ENCODE results near the gene B3GALT6.

The B3GALT6 gene

DNA sequence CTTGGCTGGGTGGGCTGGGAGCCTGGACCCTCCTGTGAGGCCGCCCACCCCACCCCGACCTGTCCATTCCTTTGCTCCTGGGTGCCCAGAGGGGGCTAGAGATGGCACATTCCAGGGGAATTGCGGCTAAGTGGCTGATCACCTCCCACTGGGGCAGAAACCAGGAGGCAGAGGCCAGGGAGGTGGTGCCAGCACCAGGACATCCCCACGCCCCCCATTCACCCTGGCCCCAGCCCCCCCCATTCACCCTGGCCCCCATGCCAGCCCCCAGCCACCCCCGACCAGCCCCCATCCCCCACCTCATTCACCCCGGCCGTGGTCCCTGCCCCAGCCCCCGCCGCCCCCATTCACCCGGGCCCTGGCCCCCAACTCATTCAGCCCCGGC lies 8.3 kb downstream of the B3GALT6 start:
- no peak overlapping the region for H3K27ac ChIP-seq
- no peak for TF ChIP-seq ZFX (IDR thresholded peaks at IDR 0.05; ENCODE audit: borderline replicate concordance)
- TF ChIP-seq, protein P1, sequence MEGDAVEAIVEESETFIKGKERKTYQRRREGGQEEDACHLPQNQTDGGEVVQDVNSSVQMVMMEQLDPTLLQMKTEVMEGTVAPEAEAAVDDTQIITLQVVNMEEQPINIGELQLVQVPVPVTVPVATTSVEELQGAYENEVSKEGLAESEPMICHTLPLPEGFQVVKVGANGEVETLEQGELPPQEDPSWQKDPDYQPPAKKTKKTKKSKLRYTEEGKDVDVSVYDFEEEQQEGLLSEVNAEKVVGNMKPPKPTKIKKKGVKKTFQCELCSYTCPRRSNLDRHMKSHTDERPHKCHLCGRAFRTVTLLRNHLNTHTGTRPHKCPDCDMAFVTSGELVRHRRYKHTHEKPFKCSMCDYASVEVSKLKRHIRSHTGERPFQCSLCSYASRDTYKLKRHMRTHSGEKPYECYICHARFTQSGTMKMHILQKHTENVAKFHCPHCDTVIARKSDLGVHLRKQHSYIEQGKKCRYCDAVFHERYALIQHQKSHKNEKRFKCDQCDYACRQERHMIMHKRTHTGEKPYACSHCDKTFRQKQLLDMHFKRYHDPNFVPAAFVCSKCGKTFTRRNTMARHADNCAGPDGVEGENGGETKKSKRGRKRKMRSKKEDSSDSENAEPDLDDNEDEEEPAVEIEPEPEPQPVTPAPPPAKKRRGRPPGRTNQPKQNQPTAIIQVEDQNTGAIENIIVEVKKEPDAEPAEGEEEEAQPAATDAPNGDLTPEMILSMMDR (IDR thresholded peaks at IDR 0.05) = no peak

DNA sequence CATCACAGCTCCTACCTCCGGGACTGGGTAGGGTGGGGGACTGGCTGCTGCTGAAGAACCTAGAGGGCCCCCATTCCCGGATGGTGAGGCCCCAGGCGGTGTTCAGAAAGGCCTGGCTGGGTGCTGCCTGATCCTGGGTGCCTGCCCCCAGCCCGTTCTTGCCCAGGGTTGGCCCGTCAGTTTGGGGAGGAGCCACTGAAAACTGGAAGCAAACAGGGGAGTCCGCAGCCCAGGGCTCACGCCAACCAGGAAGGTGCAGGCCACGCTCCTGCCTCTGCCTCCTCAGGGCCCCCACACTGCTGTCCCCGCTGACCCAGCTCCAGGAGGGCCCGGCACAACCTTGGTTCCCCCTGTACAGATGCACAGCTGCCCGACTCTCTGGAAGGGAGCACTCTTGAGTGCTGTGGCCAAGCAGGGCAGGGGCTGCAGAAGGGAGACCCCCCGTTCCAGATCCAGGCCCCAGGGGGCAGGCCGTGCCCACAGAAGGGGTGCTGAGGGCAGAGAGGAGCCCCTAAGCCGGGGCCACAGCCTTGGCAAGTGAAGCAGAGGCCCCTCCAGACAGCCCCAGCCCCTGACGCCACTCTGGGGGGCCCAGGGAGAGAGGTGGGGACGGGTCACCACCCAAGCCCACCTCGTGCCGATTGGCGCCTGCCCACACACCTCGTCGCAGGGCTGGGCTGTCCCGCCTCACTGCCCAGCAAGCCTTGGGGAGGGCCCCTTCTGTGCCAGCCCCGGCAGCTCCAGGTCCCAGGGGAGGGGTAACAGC lies 9.0 kb downstream of the B3GALT6 start:
- TF ChIP-seq, protein P1 (IDR thresholded peaks at IDR 0.05) = no peak
- TF ChIP-seq ZFX (IDR thresholded peaks at IDR 0.05; ENCODE audit: borderline replicate concordance) = no peak
- no peak overlapping the region for H3K27ac ChIP-seq

DNA sequence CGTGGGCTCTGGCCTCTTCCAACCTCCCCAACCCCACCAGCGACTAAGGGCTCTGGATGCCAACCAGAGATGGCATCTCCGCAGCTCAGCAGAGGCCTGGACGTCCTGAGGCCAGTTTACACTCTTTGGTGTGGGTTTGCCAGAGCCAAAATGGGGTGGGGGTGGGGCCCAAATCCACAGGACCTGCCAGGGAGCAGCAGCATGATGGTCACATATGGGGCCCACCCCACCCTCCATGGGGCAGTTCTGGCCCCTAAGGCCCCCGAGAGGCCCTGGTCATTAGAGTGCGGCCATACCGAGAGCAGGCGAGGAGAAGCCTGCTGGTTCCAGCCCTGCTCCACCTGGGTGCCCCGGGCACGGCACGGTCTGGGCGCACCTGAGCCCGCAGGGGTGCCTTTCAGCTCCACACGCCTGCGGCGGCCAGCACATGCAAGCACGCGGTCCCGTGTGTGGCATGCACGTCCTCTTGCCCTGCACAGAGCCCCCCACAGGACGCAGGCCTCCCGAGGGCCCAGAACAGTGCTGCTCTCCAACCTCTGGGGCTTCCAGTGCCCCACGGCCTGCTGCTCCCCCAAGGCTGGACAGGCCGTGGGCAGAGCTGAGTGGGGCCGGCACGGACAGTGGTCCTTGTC lies 9.7 kb downstream of the B3GALT6 start:
- H3K27ac ChIP-seq = no peak overlapping the region
- TF ChIP-seq, protein P1 (IDR thresholded peaks at IDR 0.05) = no peak
- no peak for TF ChIP-seq ZFX (IDR thresholded peaks at IDR 0.05; ENCODE audit: borderline replicate concordance)

DNA sequence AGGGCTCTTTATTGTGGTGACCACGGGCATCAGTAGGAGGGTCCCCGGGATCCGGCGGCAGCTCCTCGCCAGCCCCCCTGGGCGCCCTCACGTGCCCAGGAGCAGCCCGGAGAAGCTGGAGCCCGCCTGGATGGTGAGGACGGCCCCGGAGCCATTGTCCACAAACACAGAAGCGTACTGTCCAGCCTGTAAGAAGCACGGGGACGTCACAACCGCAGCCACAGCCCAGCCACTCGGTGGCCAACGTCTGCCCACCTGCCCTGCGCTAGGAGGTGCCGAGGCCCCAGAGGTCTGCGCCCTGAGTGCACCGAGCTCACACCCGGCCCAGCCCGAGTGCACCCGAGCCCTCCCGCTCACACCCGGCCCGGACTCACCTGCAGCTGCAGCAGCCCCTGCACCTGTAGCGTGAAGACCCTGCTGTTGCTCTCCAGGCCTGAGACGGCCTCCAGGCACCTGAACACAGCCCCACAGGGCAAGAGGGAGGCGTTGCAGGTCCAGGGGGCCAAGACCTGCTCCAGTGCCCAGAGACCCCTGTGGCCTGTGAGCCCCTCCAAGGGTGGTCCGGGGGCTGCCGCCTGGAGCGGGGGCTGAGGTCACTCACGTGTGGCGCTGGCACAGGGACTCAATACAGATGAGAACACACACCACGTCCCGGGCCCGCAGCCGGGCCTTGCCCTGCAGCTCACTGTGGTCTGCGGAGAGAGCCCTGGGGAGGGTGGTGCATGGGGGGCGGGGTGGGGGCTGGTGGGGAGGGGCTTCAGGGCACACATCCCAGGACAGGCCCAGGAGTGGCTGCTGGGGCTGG lies 10.6 kb downstream of the B3GALT6 start:
- TF ChIP-seq, protein P1 (IDR thresholded peaks at IDR 0.05) = no peak
- TF ChIP-seq ZFX (IDR thresholded peaks at IDR 0.05; ENCODE audit: borderline replicate concordance) = no peak
- H3K27ac ChIP-seq = no peak overlapping the region

DNA sequence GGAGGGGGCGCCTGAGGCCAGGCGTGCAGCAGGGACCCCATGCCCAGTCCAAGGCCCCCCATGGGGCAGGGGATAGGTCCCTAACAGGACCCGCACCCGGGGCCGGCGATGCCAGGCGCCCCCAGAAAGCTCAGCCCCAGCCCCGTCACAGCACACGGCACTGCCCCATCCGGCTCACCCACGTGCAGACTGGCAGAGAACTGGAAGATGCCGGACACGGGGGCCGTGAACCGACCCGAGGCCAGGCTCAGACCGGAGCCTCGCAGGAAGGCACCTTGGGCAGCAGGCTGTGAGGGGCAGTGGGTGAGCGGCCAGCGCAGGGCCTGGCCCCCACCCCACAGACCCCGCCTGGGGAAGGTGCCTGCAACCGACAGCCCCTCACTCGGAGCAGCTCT lies 11.2 kb downstream of the B3GALT6 start:
- TF ChIP-seq, protein P1 (IDR thresholded peaks at IDR 0.05) = no peak
- TF ChIP-seq ZFX (IDR thresholded peaks at IDR 0.05; ENCODE audit: borderline replicate concordance) = no peak
- no peak overlapping the region for H3K27ac ChIP-seq

DNA sequence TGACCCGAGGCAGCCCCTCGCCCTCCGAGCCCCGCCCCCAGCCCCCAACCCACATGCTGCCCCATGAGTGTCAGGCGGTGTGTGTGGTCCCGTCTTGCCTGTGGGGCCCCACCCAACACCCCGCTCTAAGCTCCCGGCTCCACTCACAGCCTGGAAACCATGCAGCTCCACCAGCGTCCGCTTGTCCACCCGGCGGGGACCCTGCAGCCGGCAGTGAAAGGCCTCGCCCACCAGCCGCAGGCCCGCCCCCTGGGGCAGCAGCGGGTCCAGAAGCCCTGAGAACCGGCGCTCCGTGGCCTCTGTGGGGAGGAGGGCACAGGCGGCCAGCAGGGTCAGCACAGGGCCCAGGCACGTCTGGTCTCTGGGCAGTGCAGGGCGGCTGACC lies 11.8 kb downstream of the B3GALT6 start:
- H3K27ac ChIP-seq = no peak overlapping the region
- TF ChIP-seq, protein P1 (IDR thresholded peaks at IDR 0.05) = no peak
- TF ChIP-seq ZFX (IDR thresholded peaks at IDR 0.05; ENCODE audit: borderline replicate concordance) = no peak

Data from 22Rv1 (cell line).